HG03565 (cell line): ENCODE measurements around the gene ESRRG.

Experiments
- ATAC-seq: cut with Tn5 transposase; IDR thresholded peaks from one replicate; pipeline ENCODE4 v1.9.1; 2021; ENCODE audit warnings: mild to moderate bottlenecking, moderate library complexity; ENCODE audit not compliant: unreplicated experiment

Gene ESRRG

DNA sequence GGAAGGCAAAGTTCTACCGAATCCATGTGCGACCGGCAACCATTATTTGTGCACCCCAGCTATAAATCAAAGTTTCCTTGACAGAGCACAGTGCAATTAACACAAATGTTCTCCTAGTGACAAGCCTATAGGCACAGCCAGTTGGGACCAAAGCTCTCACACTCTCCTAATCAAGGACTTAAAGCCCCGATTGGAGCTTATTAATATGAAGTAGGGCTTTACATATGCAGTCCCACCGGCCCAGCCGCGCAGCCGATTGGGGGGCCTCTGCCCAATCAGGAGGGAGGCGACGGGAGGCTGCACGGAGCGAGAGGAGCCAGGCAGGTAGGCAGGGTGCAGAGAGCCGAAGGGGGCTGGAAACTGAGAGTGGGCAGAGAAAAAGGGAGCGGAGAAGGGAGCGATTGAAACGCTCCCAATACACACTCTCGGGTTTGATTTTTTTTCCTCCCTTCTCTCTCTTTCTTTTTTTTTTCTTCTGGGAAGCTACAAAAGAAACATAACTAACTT lies at the start of gene ESRRG:
ESRRG (minus strand) TSS at position 156 of the 507 bp plus-strand sequence; CDS start at position 26, 130 bp downstream.
- no peak for ATAC-seq

DNA sequence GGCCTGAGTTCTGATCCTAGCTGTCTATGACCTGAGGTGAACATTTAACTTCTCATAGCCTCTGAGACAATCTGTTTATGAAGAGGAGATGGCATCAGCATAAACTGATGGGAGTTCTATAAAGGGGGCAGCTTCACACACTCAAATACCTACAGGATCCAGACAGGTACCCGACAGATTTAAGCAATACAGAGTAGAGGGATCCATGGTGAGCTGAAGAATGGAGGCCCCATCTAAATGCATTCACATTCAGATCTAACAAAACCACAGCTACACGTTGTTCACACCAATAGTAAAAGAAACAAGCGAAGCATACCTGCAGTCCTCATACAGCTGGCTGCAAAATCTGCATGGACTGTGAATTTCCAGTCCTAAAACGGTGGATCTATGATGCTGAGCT lies 48.7 kb upstream of the ESRRG start:
- no peak for ATAC-seq

DNA sequence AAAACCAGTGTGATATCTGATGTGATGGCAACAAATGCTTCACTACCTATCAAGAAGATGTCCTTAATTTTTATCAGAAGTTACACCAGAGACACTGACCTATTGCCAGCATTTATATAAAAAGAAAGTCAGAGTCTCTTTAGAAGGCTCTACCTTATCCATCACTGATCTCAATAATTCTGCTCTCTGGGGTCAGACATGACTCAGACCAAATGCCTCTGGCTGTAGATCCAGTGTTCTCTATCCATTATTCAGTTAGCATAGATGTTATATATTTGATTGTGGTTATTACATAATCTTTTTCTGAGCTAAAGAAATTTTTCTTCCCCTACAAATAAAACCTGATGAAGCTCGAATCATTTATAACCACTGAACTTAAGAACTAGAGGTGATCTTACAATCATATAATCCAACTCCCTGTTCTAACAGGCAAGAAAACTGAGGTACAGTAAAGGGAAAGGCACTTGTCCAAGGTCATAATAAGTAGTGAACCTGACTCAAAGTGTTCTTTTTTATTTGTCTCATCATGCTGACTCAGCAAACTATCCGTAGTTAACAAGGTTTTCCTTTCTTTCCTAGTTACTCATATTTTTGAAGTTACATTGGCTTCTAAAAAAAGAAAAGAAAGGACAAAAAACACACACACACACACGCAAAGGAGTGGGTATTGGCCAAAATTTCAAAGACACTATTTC lies 43.6 kb upstream of the ESRRG start:
- no peak for ATAC-seq

DNA sequence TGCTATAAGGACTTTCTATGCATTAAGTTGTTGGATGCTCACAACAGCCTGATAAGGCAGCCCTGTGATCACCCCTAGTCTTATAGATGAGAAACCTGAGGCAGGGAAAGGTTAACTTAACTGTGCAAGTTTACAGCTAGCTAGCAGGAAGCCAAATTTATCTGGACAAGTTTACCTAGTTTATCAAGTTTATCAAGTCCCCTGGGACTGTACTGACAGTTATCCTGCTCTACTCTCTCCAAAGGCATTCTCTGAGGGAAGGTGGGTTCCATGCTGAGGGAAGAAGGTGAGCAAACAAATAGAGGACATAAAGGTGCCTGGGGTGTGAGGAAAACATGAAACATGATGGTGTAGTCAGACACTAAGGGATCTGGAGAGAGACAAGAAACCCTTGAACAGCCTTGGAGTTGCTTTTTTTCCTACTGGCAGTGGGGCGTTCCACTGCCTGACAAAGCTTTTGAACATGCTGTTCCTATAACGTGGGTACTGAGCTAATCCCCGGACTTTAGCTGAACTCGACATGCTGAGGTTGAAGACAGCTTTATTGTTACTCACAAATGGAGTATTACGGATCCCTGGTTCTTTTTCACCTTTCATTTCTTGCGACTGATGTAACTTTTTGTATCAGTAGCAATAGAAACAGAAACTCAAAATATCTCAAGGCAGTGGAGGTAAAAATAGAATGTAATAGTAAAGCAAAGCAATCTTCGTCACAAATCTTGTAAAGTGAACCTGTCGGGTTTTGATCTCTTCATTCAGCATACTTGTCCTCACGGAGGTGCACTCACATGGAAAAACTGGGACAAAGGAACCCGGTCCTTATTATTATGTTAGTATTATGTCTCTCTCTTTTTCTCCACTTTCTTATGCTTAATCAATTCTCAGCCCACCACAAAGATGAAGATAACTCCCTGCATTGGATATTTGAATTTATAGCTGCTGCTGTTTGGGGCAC lies 42.4 kb upstream of the ESRRG start:
- no peak for ATAC-seq

DNA sequence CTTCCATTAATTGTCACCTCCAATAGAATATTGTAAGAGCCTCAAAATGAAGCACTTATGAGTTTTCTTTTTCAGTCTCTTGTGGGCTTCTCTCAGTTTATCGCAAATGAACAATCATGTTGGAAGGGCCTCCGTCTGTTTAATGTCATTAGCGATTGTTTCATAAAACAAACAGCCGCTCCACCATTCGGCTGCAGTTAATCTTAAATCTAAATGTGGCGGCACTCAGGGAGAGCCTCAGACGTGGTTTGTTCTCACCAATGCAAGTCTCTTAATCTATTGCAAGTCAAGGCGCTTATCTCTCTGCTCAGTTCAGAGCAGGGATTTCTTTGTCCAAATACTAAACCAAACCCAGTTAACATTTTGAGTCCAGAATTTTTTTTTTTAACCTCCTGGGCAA lies 34.9 kb upstream of the ESRRG start:
- no peak for ATAC-seq

DNA sequence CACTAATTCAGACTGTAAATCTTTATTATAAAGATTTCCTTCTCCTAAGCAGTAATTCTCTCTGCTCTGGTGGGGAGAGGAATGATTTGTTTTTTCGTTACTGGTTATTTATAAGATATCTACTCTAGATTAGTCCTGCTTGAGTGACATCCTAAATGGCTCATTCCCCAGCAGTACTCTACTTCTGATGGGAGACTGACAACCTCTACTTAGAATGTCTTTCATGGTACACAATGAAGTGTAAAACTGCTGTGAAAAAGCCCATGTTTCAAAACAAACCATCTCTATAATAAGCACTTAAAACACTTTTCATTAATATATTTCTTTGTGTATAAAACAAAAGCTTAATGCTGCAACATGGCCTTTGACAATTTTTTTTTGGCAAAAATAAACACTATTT lies 33.9 kb upstream of the ESRRG start:
- ATAC-seq = no peak

DNA sequence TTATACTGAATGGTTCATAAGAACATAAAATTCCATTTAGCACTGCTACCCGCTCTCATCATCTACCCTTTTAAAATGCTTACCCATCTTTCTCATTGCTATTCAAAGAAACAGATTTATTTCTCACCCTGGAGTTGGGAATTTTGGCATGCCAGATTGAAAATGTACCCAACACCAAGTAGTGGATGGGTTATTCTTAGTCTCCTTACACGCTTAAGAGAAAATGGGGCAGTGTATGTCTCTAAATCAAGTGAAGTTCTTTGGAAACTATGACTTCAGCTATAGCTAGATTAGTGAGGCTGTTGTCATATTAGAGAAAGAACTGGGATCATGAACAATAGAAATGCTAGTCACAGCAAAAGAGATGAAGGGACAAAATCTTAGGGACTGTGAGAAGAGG lies 27.7 kb upstream of the ESRRG start:
- ATAC-seq = no peak

DNA sequence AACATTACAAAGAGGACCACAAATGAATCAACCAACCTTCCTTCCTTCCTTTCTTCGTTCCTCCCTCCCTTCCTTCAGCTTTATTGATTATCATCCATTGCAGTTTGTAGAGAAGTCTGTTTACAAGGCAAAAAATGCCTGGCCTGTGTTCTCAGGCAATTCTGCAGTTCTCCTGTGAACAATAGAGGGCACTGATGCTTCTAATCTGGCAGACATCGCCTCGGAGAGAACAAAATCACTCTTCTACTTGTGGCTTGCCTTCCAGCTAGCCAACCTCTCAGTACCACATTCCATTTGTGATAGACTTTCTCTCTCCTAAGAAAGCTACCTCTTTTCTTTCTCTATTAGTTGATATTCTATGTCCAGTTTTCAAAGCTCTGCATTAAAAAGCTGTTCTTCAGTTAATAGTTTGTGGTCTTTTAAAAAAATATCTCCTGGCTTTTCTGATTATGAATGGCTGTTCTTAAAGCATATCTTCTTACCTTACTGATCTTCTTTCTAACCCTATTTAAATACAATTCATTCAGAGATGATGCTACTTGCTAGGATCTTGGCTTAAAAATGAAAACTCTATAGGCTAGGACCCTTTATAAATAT lies 26.9 kb upstream of the ESRRG start:
- peak; percentile 54 for ATAC-seq

DNA sequence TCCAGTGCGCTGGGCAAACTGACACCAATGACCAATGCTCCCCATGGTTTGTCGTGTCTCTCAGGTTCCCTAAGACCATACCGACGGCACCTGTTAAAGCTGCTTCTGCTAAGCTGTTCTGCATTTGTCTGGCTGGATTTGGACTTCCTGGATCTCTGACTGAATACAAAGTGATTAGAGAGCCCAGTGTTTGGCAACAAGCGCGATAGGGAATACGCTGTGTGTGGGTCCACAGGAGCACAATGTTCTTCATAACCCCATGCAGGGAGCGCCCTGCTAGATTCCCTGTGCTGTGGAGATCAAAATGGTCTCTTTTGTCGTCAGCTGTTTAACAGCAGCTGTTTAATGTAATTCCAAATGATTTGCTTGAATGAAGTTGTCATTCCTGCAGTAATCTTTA lies 26.0 kb upstream of the ESRRG start:
- no peak for ATAC-seq

DNA sequence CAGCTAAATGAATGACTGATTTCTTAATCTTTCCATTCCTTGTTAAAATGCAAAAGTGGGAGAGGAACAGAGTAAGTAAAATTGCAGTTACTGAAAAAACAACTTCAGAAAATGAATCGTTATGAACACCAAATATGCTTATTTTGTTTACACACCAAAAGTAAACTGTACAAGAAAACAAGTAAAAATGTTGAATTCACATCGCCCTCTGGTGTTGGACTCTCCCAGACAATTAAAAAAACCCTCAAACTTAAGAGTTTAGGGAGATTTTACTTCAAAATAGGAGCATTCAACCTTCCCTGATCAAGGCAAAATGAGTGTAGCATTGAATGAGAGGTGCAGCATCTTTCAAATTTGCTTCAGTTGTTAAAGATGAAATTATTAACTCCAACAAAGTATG lies 19.4 kb upstream of the ESRRG start:
- ATAC-seq = no peak

DNA sequence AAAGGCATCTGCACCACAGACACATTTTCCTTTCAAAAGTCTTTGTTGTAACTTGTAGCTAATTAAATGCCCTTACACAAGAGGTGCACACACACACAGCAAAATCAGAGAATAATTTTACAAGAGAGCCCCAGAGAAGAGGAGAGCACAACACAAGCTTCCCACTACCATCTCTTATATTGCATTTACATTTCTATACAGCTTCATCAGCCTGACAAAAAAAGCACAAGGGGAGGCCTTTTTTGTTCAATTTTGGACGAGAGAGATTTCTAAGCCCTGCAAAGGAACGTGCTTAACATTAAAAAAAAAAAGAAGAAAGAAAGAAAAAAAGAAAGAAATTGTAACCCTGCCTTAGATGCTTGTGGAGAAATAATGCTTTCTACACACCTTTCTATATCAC lies 17.1 kb upstream of the ESRRG start:
- no peak for ATAC-seq

DNA sequence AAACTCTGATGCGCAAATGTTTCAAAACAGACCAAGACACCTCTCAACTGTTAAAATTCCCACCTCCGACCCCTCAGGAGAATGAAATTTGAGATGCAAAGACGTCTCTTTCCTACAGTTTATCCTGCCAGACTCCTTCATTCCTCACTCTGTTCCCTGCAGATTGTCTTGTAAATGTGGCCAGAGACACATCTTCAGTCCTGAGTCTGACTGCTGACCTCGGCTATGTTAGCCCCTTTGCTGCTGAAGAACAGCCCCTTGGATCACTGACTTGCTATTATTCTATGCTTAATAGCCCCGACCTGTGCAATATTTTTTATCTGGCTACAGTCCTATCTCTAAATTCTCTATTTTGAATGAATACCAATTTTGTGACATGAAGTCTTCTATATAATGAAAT lies 16.6 kb upstream of the ESRRG start:
- no peak for ATAC-seq

DNA sequence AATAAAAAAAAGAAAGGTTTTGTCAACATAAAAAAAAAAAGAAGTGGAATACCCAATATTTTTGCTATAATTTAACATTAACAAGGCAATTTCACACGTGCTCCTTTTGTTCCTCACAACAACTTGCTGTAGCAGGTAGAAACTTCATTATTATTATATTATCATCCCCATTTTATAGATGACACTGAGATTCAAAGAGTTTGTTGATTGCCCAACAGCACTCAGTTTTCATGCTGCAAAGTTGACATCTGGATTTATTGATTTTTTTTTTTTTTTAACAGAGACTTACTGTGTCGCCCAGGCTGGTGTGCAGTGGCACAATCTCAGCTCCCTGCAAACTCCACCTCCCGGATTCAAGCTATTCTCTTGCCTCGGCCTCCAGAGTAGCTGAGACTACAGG lies 8.9 kb upstream of the ESRRG start:
- no peak for ATAC-seq

DNA sequence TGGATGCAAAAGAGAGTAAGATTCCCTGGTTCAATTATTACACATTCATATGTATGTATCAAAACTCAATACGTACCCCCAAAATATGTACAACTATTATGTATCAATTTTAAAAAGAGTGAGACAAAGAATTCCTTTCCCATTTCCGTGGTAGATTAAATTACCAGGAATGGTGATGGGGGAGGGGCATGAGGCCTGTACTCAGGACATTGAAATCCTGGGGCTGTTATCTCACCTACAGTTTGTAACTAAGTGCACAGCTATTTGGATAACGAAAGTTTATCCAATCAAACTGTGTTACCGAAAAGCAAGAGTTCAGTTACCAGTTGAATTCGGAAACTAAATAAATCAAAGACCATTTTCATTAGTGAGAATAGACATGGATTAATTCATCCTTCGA lies 8.3 kb upstream of the ESRRG start:
- ATAC-seq = no peak

DNA sequence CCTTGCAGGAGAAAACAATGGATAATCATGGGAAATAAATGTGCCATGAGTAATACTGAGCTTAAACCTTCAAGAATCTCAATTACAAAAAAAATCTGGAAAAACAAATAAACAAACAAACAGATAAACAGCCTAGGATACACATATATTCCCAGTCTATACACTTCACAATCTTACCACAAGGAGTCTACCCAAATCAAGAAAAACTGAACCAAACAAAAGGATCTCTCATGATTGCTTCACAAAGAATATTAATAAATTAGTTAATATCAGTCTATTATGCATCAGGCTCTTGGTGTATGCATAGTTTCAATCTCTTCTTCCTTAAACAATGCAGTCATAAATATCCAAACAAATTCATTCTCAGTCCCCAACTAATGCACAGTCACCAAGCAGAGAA lies 3.2 kb upstream of the ESRRG start:
- ATAC-seq = no peak

DNA sequence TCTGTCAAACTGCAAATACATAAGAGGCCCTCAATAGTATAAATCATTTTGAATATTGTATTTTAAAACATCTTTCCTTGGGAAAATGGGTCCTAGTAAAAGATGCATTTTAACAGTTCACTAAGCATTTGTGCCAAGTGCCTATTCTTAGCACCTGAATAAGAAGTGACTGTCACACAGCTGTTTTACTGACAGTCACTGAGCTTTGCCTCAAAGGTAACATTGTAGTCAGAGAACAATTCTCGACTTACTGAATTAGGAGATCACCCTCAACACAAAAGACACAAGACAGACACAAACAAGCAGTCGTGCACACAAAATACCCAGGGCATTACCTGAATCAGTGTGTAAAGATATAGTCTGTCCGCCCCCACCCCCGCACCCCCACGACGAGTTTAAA lies 408 bp downstream of the ESRRG start:
- no peak for ATAC-seq

DNA sequence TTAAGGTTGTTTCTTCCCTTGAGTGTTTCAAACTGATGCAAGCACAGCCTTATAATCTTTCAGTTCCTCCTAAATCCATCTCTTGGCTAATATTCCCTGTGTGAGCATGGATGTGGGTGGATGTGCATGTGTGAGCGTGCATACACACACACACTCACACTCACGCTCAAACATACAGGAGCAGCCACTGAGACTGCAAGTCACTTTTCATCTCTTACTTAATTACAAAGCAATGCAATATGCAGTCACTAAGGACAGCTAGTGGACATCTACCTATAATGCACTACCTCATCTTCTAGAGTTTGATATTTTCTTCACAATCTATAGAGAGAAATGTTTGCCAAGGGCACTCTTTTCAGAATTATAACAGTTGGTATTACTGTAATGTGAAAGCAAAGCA lies 1.4 kb downstream of the ESRRG start:
- no peak for ATAC-seq

DNA sequence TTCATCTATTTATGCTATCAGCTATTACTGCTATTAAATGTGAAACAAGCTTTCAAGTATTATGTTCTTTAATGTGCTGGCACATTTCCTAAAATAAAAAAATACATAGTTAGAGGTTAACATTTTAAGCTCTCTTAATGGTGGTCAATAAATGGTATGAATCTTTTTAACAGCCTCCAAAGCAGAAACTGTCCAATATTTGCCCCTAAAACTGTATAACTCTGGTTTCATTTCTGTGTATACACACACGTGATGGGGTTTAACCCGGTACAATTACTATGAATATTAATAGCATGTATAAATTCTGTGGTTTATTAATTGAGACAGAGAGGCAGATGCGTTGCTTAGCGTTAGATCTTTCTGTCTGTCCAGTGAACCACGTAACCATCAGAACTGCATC lies 2.2 kb downstream of the ESRRG start:
- no peak for ATAC-seq

DNA sequence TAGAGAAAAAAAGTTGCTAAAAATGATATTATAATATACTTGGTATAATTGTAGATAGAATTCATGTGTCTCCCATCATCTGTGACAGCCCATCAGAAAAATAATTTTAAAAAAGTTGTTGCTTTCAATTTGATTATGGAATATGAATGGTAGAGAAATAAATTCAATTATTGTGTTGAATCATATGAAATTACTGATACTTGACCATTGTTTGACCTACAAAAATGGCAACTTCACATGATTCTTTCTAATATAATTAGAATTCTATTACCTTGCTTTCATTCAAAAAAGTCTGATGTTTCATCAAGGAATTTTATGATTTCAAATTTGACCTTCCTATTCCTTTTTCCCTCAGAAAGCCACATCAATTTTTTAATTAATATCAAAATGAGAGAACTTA lies 11.5 kb downstream of the ESRRG start:
- no peak for ATAC-seq

DNA sequence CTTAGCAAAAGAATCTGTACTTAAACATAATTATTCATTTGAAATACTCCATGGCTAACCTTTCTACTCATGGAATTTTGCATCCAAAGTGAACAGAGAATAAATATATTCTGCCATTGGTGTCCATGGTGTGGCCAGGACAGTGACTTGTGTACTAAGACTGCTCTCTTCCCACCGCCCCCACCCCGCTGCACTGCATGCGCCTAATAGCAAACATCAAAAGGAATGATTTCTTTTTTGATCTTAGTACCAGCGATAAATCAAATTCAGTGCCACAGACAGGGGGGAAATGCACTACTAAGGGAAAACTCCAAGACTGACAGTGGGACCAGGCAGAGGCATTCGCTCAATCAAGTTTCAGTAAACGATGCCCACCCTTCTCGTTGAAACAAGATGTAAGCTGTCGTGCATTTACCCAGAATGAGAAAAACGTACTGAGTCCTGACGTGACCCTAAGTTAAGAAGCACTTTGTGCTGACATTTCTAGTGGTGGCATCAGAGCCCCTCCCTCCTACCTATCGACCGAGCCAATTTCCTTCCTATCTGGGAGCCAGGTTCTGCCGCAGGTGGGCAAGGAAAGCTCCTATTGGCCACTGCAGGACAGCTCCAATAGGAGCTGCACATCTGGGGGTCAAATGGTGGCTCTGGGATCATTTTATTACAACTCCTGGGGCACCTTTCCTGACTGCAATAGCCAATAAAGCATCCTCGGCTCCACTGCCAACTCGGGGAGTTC lies 12.5 kb downstream of the ESRRG start:
- ATAC-seq = no peak

DNA sequence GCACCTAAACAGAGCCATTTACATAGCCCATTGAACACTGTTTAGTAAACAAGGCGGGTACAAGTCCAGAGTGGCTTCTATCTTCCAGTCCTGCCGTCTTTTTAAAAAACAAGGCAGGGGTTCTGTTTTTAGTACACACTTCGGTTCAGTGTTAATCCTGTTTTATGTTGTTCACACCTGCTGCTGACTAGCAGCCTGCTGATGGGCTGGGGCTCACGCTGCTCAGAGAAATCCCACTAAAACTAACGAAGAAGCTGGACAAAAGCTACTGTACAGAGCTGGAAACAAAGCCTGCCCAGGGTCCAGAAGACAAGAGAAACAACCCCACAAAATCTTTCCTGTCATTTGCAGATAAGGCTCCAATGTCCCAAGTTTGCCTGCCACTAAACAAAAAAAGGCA lies 13.2 kb downstream of the ESRRG start:
- no peak for ATAC-seq
